ENCODE measurements around the gene WWP2.
"Not testable (repeated sequence)": the region's sequence is repeated elsewhere in the genome, so short reads cannot be mapped to it uniquely, and the experiment has no call there.

The WWP2 gene

GRCh38 chr16:69761983-69762813 is at the start of gene WWP2:
Gene WWP2 (plus strand): TSS chr16:69762332. CDS start chr16:69787011, 24,679 bp downstream.
- DNase-seq (ENCODE audit: low read depth in 2 of 2), result no peak

DNA sequence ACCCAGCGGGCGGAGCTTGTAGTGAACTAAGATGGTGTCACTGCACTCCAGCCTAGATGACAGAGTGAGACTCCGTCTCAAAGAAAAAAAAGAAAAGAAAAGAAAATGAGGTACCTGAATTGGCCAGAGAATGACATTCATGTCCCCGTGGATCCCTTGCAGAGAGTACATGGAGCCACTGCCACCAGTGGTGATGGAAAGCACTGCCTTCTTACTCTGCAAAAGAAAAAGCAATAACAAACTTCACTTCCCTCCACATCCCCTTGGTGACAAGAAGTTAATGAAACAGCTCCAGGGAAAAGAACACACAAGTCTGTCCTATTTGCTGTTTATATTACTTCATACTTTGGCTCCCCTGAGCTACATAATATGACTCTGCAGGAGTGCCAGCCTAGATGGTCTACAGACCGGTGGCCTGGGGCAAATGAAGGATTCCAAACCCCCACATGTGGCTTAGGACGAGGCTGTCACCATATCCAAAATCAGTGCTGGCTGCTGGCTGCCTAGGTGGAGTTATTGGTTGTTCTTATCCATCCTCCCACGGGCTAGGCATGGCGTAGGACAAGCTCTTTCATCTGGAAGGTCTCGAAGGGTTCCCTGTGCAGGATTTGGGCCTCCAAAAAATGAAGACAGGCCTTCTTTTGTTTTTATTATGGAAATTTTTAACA is 49.1 kb upstream of the WWP2 start:
- DNase-seq (ENCODE audit: low read depth in 2 of 2), result no peak

DNA sequence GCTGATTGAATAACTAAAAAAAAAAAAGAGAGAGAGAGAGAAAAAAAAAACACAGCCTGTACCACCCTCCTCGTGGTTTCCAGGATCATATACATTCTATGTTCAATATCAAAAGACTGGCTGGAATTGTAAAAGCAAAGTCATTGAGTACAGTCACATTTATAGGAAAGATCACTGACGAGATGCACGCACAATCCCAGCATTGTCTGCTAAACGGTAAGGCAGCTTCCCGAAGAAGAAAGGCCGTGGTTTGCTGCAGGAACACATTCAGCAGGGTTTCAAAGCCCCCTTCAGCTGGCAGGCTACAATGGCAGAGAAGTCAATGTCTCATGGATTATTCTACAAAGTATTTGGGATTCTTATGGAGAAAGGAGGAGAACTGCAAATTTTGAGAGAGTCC is 45.1 kb upstream of the WWP2 start:
- no peak for DNase-seq (ENCODE audit: low read depth in 2 of 2)

DNA sequence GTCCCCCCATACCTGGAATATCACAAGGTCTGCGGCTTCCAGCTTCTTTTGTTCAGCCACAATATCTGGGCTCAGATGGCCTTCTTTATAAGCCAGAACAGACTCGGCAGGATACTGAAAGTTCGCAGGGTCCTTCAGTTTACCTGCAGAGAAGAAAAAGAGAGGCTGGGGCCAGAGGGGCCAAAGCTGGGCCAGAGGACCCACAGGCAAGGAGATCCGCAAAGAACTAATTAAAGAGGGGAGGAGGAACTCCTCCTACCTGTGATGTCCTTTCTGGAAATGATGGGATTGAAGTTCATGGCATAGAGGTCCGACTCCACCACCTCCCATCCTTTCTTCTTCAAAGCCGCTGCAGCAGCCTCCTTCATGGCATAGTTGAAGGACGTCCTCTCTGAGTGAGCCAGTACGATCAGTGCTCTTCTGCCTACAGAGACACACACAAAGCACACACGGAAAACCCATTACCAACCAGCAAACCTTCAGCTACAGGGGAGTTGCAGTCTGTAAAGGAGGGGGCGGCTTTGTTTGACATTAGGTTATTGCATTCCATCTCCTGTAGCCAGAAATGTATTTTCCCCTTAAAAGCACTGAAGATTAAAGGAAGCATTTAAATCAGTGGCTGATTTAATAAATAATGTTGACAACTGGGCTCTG is 43.9 kb upstream of the WWP2 start:
- no peak for DNase-seq (ENCODE audit: low read depth in 2 of 2)

DNA sequence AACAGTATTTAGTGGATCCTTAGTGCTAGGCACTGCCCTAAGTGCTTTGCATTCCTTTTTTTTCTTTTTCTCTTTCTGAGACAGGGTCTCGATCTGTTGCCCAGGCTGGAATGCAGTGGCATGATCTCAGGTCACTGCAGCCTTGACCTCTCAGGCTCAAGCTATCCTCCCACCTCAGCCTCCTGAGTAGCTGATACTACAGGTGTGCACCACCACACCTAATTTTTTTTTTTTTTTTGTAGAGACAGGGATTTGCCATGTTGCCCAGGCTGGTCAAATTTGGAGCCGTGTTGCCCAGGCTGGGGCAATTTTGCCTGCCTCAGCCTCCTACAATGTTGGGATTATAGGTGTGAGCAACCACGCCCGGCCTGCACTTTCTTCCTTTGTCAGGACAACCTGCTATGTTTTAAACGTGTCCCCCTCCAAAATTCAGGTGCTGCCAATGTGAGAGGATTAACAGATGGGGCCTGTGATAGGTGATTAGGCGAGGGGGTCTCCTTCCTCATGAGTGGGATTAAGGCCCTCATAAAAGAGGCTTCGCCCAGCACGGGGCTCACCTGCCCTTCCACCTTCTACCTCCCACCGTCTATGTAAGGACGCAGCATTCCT is 41.2 kb upstream of the WWP2 start:
- no peak for DNase-seq (ENCODE audit: low read depth in 2 of 2)

DNA sequence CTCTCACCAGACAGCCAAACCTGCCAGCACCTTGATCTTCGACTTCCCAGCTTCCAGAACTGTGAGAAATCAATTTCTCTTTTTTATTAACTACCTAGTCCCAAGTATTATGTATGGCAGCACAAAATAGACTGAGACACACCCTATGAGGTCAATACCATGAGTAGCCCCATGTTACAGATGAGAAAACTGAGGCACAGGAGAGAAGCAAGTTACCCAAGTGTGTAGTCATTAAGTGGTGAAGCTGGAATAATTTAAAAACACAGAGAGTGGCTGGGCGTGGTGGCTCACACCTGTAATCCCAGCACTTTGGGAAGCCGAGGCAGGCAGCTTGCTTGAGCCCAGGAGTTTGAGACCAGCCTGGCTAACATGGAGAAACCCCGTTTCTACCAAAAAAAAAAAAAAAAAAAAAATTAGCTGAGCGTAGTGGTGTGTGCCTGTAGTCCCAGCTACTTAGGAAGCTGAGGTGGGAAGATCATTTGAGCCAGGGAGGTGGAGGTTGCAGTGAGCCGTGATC is 40.6 kb upstream of the WWP2 start:
- DNase-seq (ENCODE audit: low read depth in 2 of 2), result no peak

- DNase-seq (ENCODE audit: low read depth in 2 of 2), result no peak
Observed at GRCh38 chr16:69724414-69724873, 37.7 kb upstream of the WWP2 start.

DNA sequence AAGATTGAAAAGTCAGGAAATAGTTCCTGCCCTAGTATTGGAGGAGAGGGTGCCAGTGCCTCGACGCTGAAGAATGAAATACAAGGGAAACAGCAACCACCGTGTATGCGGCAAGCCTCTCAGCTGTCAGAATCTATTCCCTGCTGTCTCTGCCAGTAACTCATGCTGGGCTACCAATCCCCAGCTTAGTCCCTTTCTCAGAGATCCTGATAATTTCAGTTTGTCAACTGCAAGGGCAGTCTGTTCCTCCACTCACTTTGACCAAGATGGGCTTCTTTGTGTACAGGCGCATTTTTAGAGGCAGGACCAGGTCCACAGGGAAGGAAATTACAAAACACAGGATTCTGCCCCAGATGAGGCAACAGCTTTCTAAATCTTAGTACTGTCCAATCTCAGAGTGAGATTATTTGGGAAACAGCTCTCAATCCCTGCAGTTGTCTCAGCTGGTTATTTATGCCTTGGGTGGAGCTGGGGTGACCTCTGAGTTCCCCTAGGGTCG is 37.1 kb upstream of the WWP2 start:
- no peak for DNase-seq (ENCODE audit: low read depth in 2 of 2)

- no peak for DNase-seq (ENCODE audit: low read depth in 2 of 2)
Observed at GRCh38 chr16:69725480-69726312, 36.4 kb upstream of the WWP2 start.

GRCh38 chr16:69726313-69727060 is 35.6 kb upstream of the WWP2 start, which contains the start of gene NQO1:
Gene NQO1 (minus strand): TSS chr16:69726560. CDS start chr16:69726439, 121 bp downstream.
- peak; percentile 86 for DNase-seq (ENCODE audit: low read depth in 2 of 2)

GRCh38 chr16:69727916-69728270 is 34.2 kb upstream of the WWP2 start:
- DNase-seq (ENCODE audit: low read depth in 2 of 2), result no peak

DNA sequence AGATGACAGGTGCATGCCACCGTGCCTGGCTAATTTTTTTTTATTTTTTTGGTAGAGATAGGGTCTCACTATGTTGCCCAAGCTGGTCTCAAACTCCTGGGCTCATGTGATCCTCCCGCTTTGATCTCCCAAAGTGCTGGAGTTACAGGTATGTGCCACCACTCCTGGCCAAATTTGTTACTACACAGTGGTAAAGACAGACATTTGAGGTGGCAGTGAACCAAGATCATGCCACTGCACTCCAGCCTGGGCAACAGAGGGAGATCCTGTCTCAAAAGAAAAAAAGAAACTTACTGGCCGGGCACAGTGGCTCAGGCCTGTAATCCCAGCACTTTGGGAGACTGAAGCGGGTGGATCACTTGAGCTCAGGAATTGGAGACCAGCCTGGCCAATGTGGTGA is 33.1 kb upstream of the WWP2 start:
- DNase-seq (ENCODE audit: low read depth in 2 of 2), result not testable (repeated sequence)

DNA sequence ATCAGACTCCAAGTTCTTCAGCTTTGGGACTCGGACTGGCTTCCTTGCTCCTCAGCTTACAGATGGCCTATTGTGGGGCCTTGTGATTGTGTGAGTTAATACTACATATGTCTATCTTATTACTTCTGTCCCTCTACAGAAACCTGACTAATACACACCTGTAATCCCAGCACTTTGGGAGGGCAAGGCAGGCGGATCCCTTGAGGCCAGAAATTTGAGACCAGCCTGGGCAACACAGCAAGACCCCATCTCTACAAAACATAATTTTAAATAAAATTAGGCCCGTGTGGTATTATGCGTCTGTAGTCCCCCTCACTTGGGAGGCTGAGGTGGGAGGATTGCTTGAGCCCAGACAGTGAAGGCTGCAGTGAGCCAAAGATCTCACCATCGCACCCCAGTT is 30.9 kb upstream of the WWP2 start:
- not testable (repeated sequence) for DNase-seq (ENCODE audit: low read depth in 2 of 2)

DNA sequence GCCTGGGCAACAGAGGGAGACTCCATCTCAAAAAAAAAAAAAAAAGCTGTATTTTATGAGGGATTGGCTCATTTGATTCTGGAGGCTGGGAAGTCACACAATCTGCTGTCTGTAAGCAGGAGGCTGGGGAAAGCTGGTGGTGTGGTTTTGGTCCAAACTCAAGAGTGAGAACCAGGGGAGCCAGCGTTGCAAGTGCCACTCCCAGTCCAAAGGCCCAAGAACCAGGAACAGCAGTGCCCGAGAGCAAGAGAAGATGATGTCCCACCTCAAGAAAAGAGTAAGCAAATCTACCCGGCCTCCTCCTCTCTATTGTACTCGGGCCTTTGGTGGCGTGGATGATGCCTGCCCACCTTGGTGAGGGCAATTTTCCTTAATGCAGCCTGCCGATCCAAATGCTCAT is 30.0 kb upstream of the WWP2 start:
- DNase-seq (ENCODE audit: low read depth in 2 of 2), result no peak

DNA sequence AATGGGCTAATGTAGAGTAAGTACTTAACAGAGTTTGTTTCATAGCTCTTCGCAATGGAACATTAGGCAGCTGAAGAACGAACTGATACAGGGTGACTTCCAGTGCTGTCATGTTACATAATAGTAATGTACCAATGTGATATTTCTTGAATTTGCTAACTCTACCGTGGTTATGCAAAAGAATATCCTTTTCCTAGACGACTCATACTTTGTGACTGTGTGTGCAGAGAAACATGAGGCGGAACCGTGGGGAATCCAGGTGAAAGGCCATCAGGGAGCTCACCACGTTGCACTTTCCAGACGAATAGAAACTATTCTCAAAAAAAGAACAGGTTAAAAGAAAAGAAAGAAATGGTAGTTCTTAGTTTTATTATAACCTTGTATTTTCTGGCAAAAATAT is 20.6 kb upstream of the WWP2 start:
- no peak for DNase-seq (ENCODE audit: low read depth in 2 of 2)

- DNase-seq (ENCODE audit: low read depth in 2 of 2), result no peak
Observed at GRCh38 chr16:69741951-69742904, 19.9 kb upstream of the WWP2 start.

DNA sequence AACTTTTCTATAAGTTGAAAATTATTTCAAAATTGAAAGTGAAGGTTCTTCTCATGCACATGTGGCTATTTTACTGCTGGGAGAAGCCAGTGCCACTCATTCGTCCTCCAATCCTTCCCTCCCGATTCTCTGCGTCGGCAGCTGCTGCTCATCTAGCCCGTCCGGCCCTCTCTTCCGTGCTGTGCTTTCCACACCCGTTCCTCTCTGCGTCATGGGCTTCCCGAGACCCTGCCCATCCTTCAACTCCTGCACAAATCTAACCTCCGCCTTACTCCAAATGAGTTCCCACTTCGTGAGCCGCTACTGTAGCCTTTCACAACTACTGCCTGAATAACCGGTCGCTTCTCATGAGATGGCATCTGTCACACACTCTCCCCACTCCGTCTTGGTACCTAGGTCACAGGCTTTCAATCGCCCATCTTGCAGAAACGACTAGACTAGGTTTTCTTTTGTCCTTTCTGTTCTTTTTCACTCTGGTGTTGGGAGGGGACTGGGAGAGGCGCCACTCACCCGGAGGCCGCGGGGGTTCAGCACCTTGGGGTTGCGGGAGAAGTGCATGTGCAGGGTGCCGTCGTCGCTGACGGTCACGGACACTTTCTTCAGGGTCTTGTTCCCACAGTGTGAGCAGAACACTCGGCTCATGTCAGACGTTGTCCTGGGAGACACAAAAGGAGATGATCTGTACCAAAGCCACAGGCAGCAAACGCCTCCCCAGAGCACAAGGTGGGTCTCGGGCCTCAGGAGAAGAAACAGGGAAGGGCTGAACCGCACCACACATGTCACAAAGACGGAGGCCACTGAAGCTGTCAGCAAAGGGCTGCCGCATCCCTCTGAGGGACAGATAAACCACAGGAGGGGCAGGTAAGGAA is 17.5 kb upstream of the WWP2 start:
- DNase-seq (ENCODE audit: low read depth in 2 of 2), result no peak

DNA sequence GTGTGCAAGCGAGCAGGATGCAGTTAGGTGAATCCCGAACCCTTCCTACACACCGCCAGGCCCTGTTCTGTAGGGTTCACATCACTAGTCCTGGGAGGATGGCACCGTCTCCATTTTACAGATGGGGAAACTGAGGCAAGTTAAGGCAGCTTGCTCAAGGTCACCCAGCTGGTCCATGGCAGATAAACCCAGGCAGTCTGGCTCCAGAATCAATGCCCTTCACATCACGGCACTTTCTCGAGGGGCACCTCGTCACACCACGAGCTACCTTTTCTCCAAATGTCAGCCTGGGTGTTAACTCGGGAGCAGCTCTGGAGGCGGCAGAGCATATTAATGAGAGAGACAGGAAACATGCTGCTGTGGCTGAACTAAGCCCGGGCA is 16.9 kb upstream of the WWP2 start:
- no peak for DNase-seq (ENCODE audit: low read depth in 2 of 2)
